Activated naive CD4-positive, alpha-beta T cell treated with anti-CD3 and anti-CD28 coated beads, Interleukin-2, amount 50 U/mL, for 24 hours (primary cell): ENCODE results near the gene TPCN1.

Source experiments
- H3K27ac Mint-ChIP-seq: one replicate; pipeline ENCODE4 v1.8.0; 2021; ENCODE audit warnings: mild to moderate bottlenecking, mixed read lengths
- H3K27me3 Mint-ChIP-seq: one replicate; pipeline ENCODE4 v1.8.0; 2021; ENCODE audit warnings: mixed read lengths
- H3K36me3 Mint-ChIP-seq: one replicate; pipeline ENCODE4 v1.8.0; 2021; ENCODE audit warnings: mixed read lengths
- H3K4me1 Mint-ChIP-seq: one replicate; pipeline ENCODE4 v1.8.0; 2021; ENCODE audit warnings: mixed read lengths
- H3K4me3 Mint-ChIP-seq: one replicate; pipeline ENCODE4 v1.8.0; 2021; ENCODE audit warnings: mild to moderate bottlenecking, mixed read lengths
- H3K9me3 Mint-ChIP-seq: one replicate; pipeline ENCODE4 v1.8.0; 2021; ENCODE audit warnings: mixed read lengths

Gene TPCN1

GRCh38 chr12:113347892-113348291, 126.6 kb downstream of the TPCN1 start:
- peaks cover 4% of the 10 kb centered on the region for H3K27me3 Mint-ChIP-seq
- H3K9me3 Mint-ChIP-seq = no peaks in the 10 kb centered on the region
- no peaks in the 10 kb centered on the region for H3K36me3 Mint-ChIP-seq
- no peak overlapping the region for H3K27ac Mint-ChIP-seq
- H3K4me3 Mint-ChIP-seq = no peak overlapping the region
- peaks cover 4% of the 10 kb centered on the region for H3K4me1 Mint-ChIP-seq
